Mononuclear cell (primary cell): ENCODE data around the gene USF2. TPM values are rescaled to one million over a fixed set of nuclear protein-coding genes. Genes with fewer than 3 reads are reported as not detected.

Source experiments
- H3K27me3 ChIP-seq: 2 replicates; pipeline ENCODE4 v1.6.0; 2011; ENCODE audit warnings: low read length, control low read depth; ENCODE audit not compliant: insufficient read depth
- H3K4me1 ChIP-seq: 2 replicates; pipeline ENCODE4 v1.5.1; 2011; ENCODE audit warnings: mild to moderate bottlenecking, low read length, control low read depth; ENCODE audit not compliant: insufficient read depth
- H3K4me3 ChIP-seq: 2 replicates; pipeline ENCODE4 v1.5.1; 2011; ENCODE audit warnings: mild to moderate bottlenecking, low read length, moderate library complexity
- H3K9me3 ChIP-seq: 2 replicates; pipeline ENCODE4 v1.5.1; 2011; ENCODE audit warnings: low read depth, mild to moderate bottlenecking, control low read depth, low read length
- total RNA-seq: library from RNA; depleted of rRNA; stranded (reverse); fragments of >200 nt; gene quantifications from one replicate; pipeline ENCODE4 v1.2.3, GENCODE V29; 2012

Gene USF2
- total RNA-seq, 1 donor = 117 TPM

GRCh38 chr19:35253316-35254286 lies 15.2 kb upstream of the USF2 start:
- H3K4me3 ChIP-seq = no peak overlapping the region

GRCh38 chr19:35254341-35255297 lies 14.1 kb upstream of the USF2 start:
- no peaks in the 10 kb centered on the region for H3K9me3 ChIP-seq

More at GRCh38 chr19:35253316-35254286, 15.2 kb upstream of the USF2 start:
- Histone ChIP-seq H3K9me3 (no peaks in the 10 kb centered on the region), H3K27me3 (peaks cover 15% of the 10 kb centered on the region), H3K4me1 (peaks cover 15% of the 10 kb centered on the region)

GRCh38 chr19:35256566-35256965 lies 12.2 kb upstream of the USF2 start:
- Histone ChIP-seq H3K9me3 (no peaks in the 10 kb centered on the region), H3K27me3 (no peaks in the 10 kb centered on the region), H3K4me1 (peaks cover 5% of the 10 kb centered on the region), H3K4me3 (no peak overlapping the region)

More at GRCh38 chr19:35254341-35255297, 14.1 kb upstream of the USF2 start:
- Histone ChIP-seq H3K27me3 (peaks cover 6% of the 10 kb centered on the region), H3K4me1 (peaks cover 5% of the 10 kb centered on the region), H3K4me3 (no peak overlapping the region)

DNA sequence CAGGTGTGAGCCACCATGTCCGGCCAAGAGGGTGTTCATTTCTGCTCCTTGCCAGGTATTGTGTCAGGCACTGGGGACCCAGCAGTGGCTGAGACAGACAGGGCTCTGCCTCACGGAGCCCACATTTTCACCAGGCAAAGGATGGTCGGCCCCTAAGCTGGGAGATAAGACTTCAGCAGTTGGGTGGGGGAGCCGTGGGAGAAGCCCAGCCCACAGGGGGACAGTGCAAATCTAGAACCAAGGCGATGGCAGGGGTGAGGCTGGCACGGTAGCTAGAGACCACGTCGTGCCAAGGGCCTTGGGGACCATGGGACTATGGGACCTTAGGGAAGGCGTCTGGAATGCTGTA lies 11.7 kb upstream of the USF2 start:
- Histone ChIP-seq H3K4me3 (no peak overlapping the region), H3K27me3 (no peaks in the 10 kb centered on the region), H3K9me3 (no peaks in the 10 kb centered on the region), H3K4me1 (peaks cover 5% of the 10 kb centered on the region)

DNA sequence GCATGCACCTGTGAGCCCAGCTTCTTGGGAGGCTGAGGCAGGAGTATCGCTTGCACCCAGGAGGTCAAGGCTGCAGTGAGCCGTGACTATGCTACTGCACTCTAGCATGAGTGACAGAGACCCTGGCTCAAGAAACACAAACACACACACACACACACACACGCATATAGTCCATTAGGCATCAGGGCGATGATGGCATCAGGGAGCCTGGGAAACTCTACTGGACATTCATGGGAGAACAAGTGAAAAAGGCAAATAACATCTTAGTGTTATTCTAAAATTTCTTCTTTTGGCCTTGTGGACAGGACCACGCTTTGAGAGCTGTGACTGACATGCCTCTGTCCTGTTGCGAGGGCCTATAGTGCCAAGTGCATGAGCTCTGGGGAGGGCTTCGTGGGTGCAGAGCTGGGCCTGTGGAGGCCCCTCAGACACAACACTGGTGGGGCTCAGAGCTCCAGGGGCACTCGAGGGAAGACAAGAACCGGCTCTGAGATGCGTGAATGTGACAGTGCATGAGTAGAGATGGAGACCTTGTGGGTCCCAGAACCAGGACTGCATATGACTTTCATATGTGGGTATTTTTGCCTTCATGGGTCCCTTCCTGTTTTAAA lies 8.0 kb upstream of the USF2 start:
- no peaks in the 10 kb centered on the region for H3K9me3 ChIP-seq
- H3K4me3 ChIP-seq = no peak overlapping the region
- H3K4me1 ChIP-seq = peaks cover 26% of the 10 kb centered on the region
- H3K27me3 ChIP-seq = no peaks in the 10 kb centered on the region

GRCh38 chr19:35261356-35262100 lies 7.2 kb upstream of the USF2 start:
- no peaks in the 10 kb centered on the region for H3K9me3 ChIP-seq
- peaks cover 33% of the 10 kb centered on the region for H3K4me1 ChIP-seq
- H3K27me3 ChIP-seq = no peaks in the 10 kb centered on the region
- no peak overlapping the region for H3K4me3 ChIP-seq

- H3K4me1 ChIP-seq = peaks cover 38% of the 10 kb centered on the region
- no peaks in the 10 kb centered on the region for H3K9me3 ChIP-seq
- H3K4me3 ChIP-seq = no peak overlapping the region
- H3K27me3 ChIP-seq = no peaks in the 10 kb centered on the region
Measured at GRCh38 chr19:35262101-35262761, 6.5 kb upstream of the USF2 start.

GRCh38 chr19:35264268-35265125 lies 4.3 kb upstream of the USF2 start:
- Histone ChIP-seq H3K4me3 (no peak overlapping the region), H3K27me3 (no peaks in the 10 kb centered on the region), H3K9me3 (no peaks in the 10 kb centered on the region), H3K4me1 (peaks cover 40% of the 10 kb centered on the region)

- peaks cover 46% of the 10 kb centered on the region for H3K4me1 ChIP-seq
- H3K9me3 ChIP-seq = no peaks in the 10 kb centered on the region
- no peak overlapping the region for H3K4me3 ChIP-seq
- no peaks in the 10 kb centered on the region for H3K27me3 ChIP-seq
Measured at GRCh38 chr19:35265126-35265899, 3.4 kb upstream of the USF2 start.

- H3K4me3 ChIP-seq = no peak overlapping the region
- no peaks in the 10 kb centered on the region for H3K9me3 ChIP-seq
- no peaks in the 10 kb centered on the region for H3K27me3 ChIP-seq
- H3K4me1 ChIP-seq = peaks cover 48% of the 10 kb centered on the region
Measured at GRCh38 chr19:35265900-35266519, 2.8 kb upstream of the USF2 start.

- peaks cover 53% of the 10 kb centered on the region for H3K4me1 ChIP-seq
- H3K27me3 ChIP-seq = no peaks in the 10 kb centered on the region
- H3K4me3 ChIP-seq = peak overlapping the region; percentile 86
- H3K9me3 ChIP-seq = no peaks in the 10 kb centered on the region
Measured at GRCh38 chr19:35266520-35267352, 2.0 kb upstream of the USF2 start.
